Fibroblast of lung (primary cell): ENCODE measurements around the gene GABRB3.

Experiments
- CTCF ChIP-seq, 2 donors: IDR thresholded peaks in 1 of 2; conservative IDR thresholded peaks in 1 of 2; 1 replicate in 1 of 2; 2 replicates in 1 of 2; pipeline ENCODE4 v1.5.1; 2011 to 2012; ENCODE audit warnings: low read length in 2 of 2, control low read depth in 1 of 2, inconsistent platforms in 1 of 2, low read depth in 1 of 2, mild to moderate bottlenecking in 1 of 2
- EZH2 ChIP-seq: IDR thresholded peaks from 2 replicates; pipeline ENCODE4 v1.5.1; 2012; ENCODE audit warnings: low read length, control low read depth, mild to moderate bottlenecking; ENCODE audit errors: missing control alignments

GRCh38 chr15:26767169-26767670, 5.6 kb downstream of the GABRB3 start:
- no peak for TF ChIP-seq CTCF (conservative IDR thresholded peaks at IDR 0.05 in 1 of 2, IDR thresholded peaks at IDR 0.05 in 1 of 2; ENCODE audit: low read depth in 1 of 2, low read length in 2 of 2)
- TF ChIP-seq EZH2, result no peak
